ENCODE data around the gene PYURF. TPM values are rescaled to one million over a fixed set of nuclear protein-coding genes. Genes with fewer than 3 reads are reported as not detected.
A peak's percentile ranks its signal among the peaks of the same experiment; 100 is the strongest.

PYURF gene
- total RNA-seq, 1 donor, result 55.7 TPM

- peak; percentile 62 for DNase-seq (ENCODE audit: insufficient read length, low spot score, missing footprints)
- no peaks in the 10 kb centered on the region for H4K20me1 ChIP-seq (ENCODE audit: insufficient read depth, low read length)
- H3K9me3 ChIP-seq (ENCODE audit: low read depth, low read length), result no peaks in the 10 kb centered on the region
- no peak for TF ChIP-seq CTCF (IDR thresholded peaks at IDR 0.05; ENCODE audit: extremely low read depth, low read depth, low read length)
- H3K4me2 ChIP-seq (ENCODE audit: insufficient read depth, low read length), result peak overlapping the region; percentile 89
- peak overlapping the region; percentile 100 for H3K27ac ChIP-seq (ENCODE audit: low read depth, low read length)
- no peaks in the 10 kb centered on the region for H3K36me3 ChIP-seq (ENCODE audit: insufficient read depth, low read length)
- peak overlapping the region; percentile 42 for H2AFZ ChIP-seq (ENCODE audit: low read length)
- no peaks in the 10 kb centered on the region for H3K27me3 ChIP-seq (ENCODE audit: insufficient read depth, low read length)
- H3K4me3 ChIP-seq (ENCODE audit: insufficient read depth, low read length), result peak overlapping the region; percentile 56
- peaks cover 24% of the 10 kb centered on the region for H3K4me1 ChIP-seq (ENCODE audit: insufficient read depth, low read length)
- H3K79me2 ChIP-seq (ENCODE audit: insufficient read depth, low read length), result no peaks in the 10 kb centered on the region
Measured at GRCh38 chr4:88533937-88534750, 10.6 kb upstream of the PYURF start.

- no peaks in the 10 kb centered on the region for H3K9me3 ChIP-seq (ENCODE audit: low read depth, low read length)
- H3K27ac ChIP-seq (ENCODE audit: low read depth, low read length), result peak overlapping the region; percentile 100
- H3K79me2 ChIP-seq (ENCODE audit: insufficient read depth, low read length), result no peaks in the 10 kb centered on the region
- no peak overlapping the region for H3K4me3 ChIP-seq (ENCODE audit: insufficient read depth, low read length)
- TF ChIP-seq CTCF (IDR thresholded peaks at IDR 0.05; ENCODE audit: extremely low read depth, low read depth, low read length), result no peak
- no peaks in the 10 kb centered on the region for H4K20me1 ChIP-seq (ENCODE audit: insufficient read depth, low read length)
- DNase-seq (ENCODE audit: insufficient read length, low spot score, missing footprints), result no peak
- H3K27me3 ChIP-seq (ENCODE audit: insufficient read depth, low read length), result no peaks in the 10 kb centered on the region
- H3K36me3 ChIP-seq (ENCODE audit: insufficient read depth, low read length), result no peaks in the 10 kb centered on the region
- no peak overlapping the region for H2AFZ ChIP-seq (ENCODE audit: low read length)
- H3K4me2 ChIP-seq (ENCODE audit: insufficient read depth, low read length), result peak overlapping the region; percentile 89
- peaks cover 24% of the 10 kb centered on the region for H3K4me1 ChIP-seq (ENCODE audit: insufficient read depth, low read length)
Measured at GRCh38 chr4:88533088-88533790, 9.7 kb upstream of the PYURF start.

- no peaks in the 10 kb centered on the region for H3K36me3 ChIP-seq (ENCODE audit: insufficient read depth, low read length)
- H3K9me3 ChIP-seq (ENCODE audit: low read depth, low read length), result no peaks in the 10 kb centered on the region
- no peak for TF ChIP-seq CTCF (IDR thresholded peaks at IDR 0.05; ENCODE audit: extremely low read depth, low read depth, low read length)
- no peaks in the 10 kb centered on the region for H3K27me3 ChIP-seq (ENCODE audit: insufficient read depth, low read length)
- no peaks in the 10 kb centered on the region for H3K79me2 ChIP-seq (ENCODE audit: insufficient read depth, low read length)
- no peaks in the 10 kb centered on the region for H4K20me1 ChIP-seq (ENCODE audit: insufficient read depth, low read length)
- peaks cover 24% of the 10 kb centered on the region for H3K4me1 ChIP-seq (ENCODE audit: insufficient read depth, low read length)
- no peak overlapping the region for H3K4me2 ChIP-seq (ENCODE audit: insufficient read depth, low read length)
- H3K27ac ChIP-seq (ENCODE audit: low read depth, low read length), result no peak overlapping the region
- DNase-seq (ENCODE audit: insufficient read length, low spot score, missing footprints), result no peak
- no peak overlapping the region for H3K4me3 ChIP-seq (ENCODE audit: insufficient read depth, low read length)
- peak overlapping the region; percentile 9 for H2AFZ ChIP-seq (ENCODE audit: low read length)
Measured at GRCh38 chr4:88531549-88531948, 8.0 kb upstream of the PYURF start.

- H3K4me2 ChIP-seq (ENCODE audit: insufficient read depth, low read length), result no peak overlapping the region
- no peaks in the 10 kb centered on the region for H4K20me1 ChIP-seq (ENCODE audit: insufficient read depth, low read length)
- H3K36me3 ChIP-seq (ENCODE audit: insufficient read depth, low read length), result no peaks in the 10 kb centered on the region
- H3K79me2 ChIP-seq (ENCODE audit: insufficient read depth, low read length), result peaks cover 10% of the 10 kb centered on the region
- peaks cover 21% of the 10 kb centered on the region for H3K4me1 ChIP-seq (ENCODE audit: insufficient read depth, low read length)
- no peak for DNase-seq (ENCODE audit: insufficient read length, low spot score, missing footprints)
- no peak overlapping the region for H3K4me3 ChIP-seq (ENCODE audit: insufficient read depth, low read length)
- no peaks in the 10 kb centered on the region for H3K27me3 ChIP-seq (ENCODE audit: insufficient read depth, low read length)
- H2AFZ ChIP-seq (ENCODE audit: low read length), result peak overlapping the region; percentile 25
- H3K9me3 ChIP-seq (ENCODE audit: low read depth, low read length), result no peaks in the 10 kb centered on the region
- no peak overlapping the region for H3K27ac ChIP-seq (ENCODE audit: low read depth, low read length)
- peak; percentile 30 for TF ChIP-seq CTCF (IDR thresholded peaks at IDR 0.05; ENCODE audit: extremely low read depth, low read depth, low read length)
Measured at GRCh38 chr4:88528861-88529260, 5.3 kb upstream of the PYURF start.

All from osteoblast (primary cell).